Measurements from ENCODE around the gene PTK7. TPM values are rescaled to one million over a fixed set of nuclear protein-coding genes. Genes with fewer than 3 reads are reported as not detected.

The PTK7 gene
- total and polyA plus RNA-seq, 2 donors (not counting 3 experiments of a cell fraction or from before 2014, with no cell fraction given) = 41.9 to 65.6 TPM

GRCh38 chr6:43192911-43193310 lies 116.8 kb downstream of the PTK7 start:
- no peak overlapping the region for H3K9ac ChIP-seq (replicated peaks; ENCODE audit: extremely low read depth, insufficient read depth, low read length)
- H3K27ac ChIP-seq (ENCODE audit: insufficient read depth, low read depth, low read length) = no peak overlapping the region
- H4K20me1 ChIP-seq (replicated peaks; ENCODE audit: control insufficient read depth, extremely low read depth, insufficient read depth, low read length) = no peaks in the 10 kb centered on the region
- TF ChIP-seq EZH2 (IDR thresholded peaks at IDR 0.05; ENCODE audit: borderline replicate concordance, low read depth, low read length, severe bottlenecking) (no peak), MYC (IDR thresholded peaks at IDR 0.05; ENCODE audit: low read depth, low read length) (no peak), FOS (IDR thresholded peaks at IDR 0.05; ENCODE audit: borderline replicate concordance, insufficient read depth, low read length) (no peak), JUN (IDR thresholded peaks at IDR 0.05; ENCODE audit: borderline replicate concordance, insufficient read depth, insufficient read length, low read depth) (no peak), POLR2A (IDR thresholded peaks at IDR 0.05; ENCODE audit: low read depth, low read length) (no peak), CTCF (IDR thresholded peaks at IDR 0.05; ENCODE audit: extremely low read depth in 1 of 2, insufficient read depth in 1 of 2, low read depth in 1 of 2, low read length in 2 of 2) (no peak), POLR2AphosphoS5 (IDR thresholded peaks at IDR 0.05; ENCODE audit: insufficient read depth, low read depth, low read length) (no peak), GATA2 (IDR thresholded peaks at IDR 0.05; ENCODE audit: insufficient read depth, insufficient read length, low read depth, low read length) (no peak), MAX (IDR thresholded peaks at IDR 0.05; ENCODE audit: insufficient read depth, insufficient read length) (no peak)
- no peaks in the 10 kb centered on the region for H3K79me2 ChIP-seq (ENCODE audit: control insufficient read depth, insufficient read depth, low read length)
- intact Hi-C loops (cut with micrococcal nuclease) = no loop called here
- peaks cover 2 to 15% of the 10 kb centered on the region in 2 experiments for H3K36me3 ChIP-seq (ENCODE audit: control insufficient read depth in 2 of 2, extremely low read depth in 1 of 2, insufficient read depth in 2 of 2, low read length in 2 of 2)
- H3K9me3 ChIP-seq (replicated peaks; ENCODE audit: control insufficient read depth, insufficient read depth, low read length) = no peaks in the 10 kb centered on the region
- FAIRE-seq (no peak), DNase-seq (ENCODE audit: low read depth, low spot score) (no peak)
- no peaks in the 10 kb centered on the region for H3K27me3 ChIP-seq (ENCODE audit: control insufficient read depth in 2 of 2, insufficient read depth in 2 of 2, low read length in 2 of 2)
- H3K4me1 ChIP-seq (ENCODE audit: control insufficient read depth, extremely low read depth, insufficient read depth, low read length) = no peaks in the 10 kb centered on the region
- ChIA-PET POLR2A (no interaction called here), CTCF (no interaction called here)
- BruUV-seq (replicated peaks) = no TSS peak
- H3K9me1 ChIP-seq (replicated peaks; ENCODE audit: control insufficient read depth, extremely low read depth, insufficient read depth, low read length) = no peaks in the 10 kb centered on the region
- dilution Hi-C loops (cut with MboI; ENCODE audit: extremely low pct_ligation_motif_present, low sequenced_read_pairs) = no loop called here
- no peak overlapping the region for H3K4me2 ChIP-seq (ENCODE audit: insufficient read depth, low read length)
- no peak overlapping the region for H3K4me3 ChIP-seq (replicated peaks in 1 of 3; ENCODE audit: insufficient read depth in 1 of 3, low read depth in 1 of 3, low read length in 3 of 3)
- no peak overlapping the region for H2AFZ ChIP-seq (ENCODE audit: low read depth, low read length)
